HG02852 (cell line): ENCODE results near the gene IL32.

ENCODE experiments used
- ATAC-seq: cut with Tn5 transposase; IDR thresholded peaks from one replicate; pipeline ENCODE4 v1.9.1; 2021; ENCODE audit warnings: mild to moderate bottlenecking, moderate library complexity; ENCODE audit not compliant: unreplicated experiment

The IL32 gene

GRCh38 chr16:3027983-3028715, 37.3 kb upstream of the IL32 start:
- ATAC-seq, result no peak

- no peak for ATAC-seq
Measured at GRCh38 chr16:3028716-3029319, 36.6 kb upstream of the IL32 start.

- no peak for ATAC-seq
Measured at GRCh38 chr16:3029491-3030221, 35.8 kb upstream of the IL32 start.

- ATAC-seq, result no peak
Measured at GRCh38 chr16:3030222-3031212, 34.9 kb upstream of the IL32 start.

GRCh38 chr16:3032624-3033023, 32.8 kb upstream of the IL32 start:
- no peak for ATAC-seq

- ATAC-seq, result no peak
Measured at GRCh38 chr16:3035289-3035971, 30.0 kb upstream of the IL32 start.

- ATAC-seq, result no peak
Measured at GRCh38 chr16:3035972-3036725, 29.3 kb upstream of the IL32 start.

GRCh38 chr16:3036726-3037315, 28.6 kb upstream of the IL32 start, which contains the start of gene BICDL2:
BICDL2 (minus strand) TSS chr16:3036944; CDS start chr16:3035496, 1,448 bp downstream.
- no peak for ATAC-seq

- ATAC-seq, result no peak
Measured at GRCh38 chr16:3038256-3038655, 27.2 kb upstream of the IL32 start.

GRCh38 chr16:3038896-3039295, 26.5 kb upstream of the IL32 start:
- ATAC-seq, result no peak

GRCh38 chr16:3042376-3042775, 23.1 kb upstream of the IL32 start:
- ATAC-seq, result no peak

GRCh38 chr16:3044708-3045107, 20.7 kb upstream of the IL32 start:
- ATAC-seq, result no peak

- ATAC-seq, result no peak
Measured at GRCh38 chr16:3045758-3046640, 19.4 kb upstream of the IL32 start, which contains the start of gene MMP25. MMP25 (plus strand) TSS chr16:3046561; CDS start chr16:3046918, 357 bp downstream.

GRCh38 chr16:3046641-3047386, 18.6 kb upstream of the IL32 start:
- no peak for ATAC-seq

GRCh38 chr16:3047387-3047720, 18.1 kb upstream of the IL32 start:
- ATAC-seq, result no peak

GRCh38 chr16:3049921-3050481, 15.4 kb upstream of the IL32 start:
- ATAC-seq, result no peak

GRCh38 chr16:3050487-3050886, 15.0 kb upstream of the IL32 start:
- ATAC-seq, result no peak
